GM18858 (cell line): ENCODE data around the gene APOBEC3H.

Experiments used
- ATAC-seq: cut with Tn5 transposase; IDR thresholded peaks from one replicate; pipeline ENCODE4 v1.9.1; 2021; ENCODE audit not compliant: unreplicated experiment

The APOBEC3H gene

DNA sequence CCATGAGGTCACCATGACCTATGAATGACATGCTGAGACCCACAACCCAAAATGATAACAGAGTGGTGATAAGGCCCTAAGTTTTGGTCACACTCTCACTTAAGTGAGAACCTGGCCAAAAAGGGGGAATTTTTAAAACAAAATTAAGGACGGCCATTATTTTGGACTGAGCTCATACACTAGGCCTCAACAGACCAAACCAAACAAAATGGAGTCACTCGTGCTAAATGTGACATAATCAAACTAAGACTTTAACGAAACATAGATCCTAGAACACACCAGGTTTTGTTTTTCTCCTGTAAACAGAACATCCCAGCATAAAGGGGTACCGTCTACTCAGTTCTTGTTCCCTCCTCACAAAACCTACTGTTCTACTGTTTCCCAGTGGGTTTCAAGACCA is 11.4 kb downstream of the APOBEC3H start:
- no peak for ATAC-seq

GRCh38 chr22:39109361-39109760 is 12.3 kb downstream of the APOBEC3H start:
- ATAC-seq, result no peak

- ATAC-seq, result no peak
Observed at GRCh38 chr22:39110631-39111561, 13.9 kb downstream of the APOBEC3H start.

DNA sequence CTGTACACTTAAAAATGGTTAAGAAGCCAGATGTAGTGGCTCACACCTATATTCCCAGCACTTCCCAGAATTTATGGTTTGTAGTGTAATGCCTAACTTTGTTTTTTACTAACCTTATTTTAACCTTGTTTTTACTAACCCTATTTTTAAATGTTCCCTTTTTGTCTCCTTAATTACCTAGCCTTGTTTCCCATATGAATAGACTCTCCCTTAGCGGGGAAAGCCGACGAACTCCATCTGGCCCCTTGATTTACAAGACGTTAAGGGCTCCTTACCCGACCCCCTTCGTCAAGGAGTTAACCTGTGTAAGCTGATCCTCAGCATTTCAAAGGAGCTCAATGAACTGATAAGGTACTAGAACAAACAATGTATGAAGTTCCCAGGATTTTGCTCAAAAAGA is 17.1 kb downstream of the APOBEC3H start:
- no peak for ATAC-seq

- ATAC-seq, result no peak
Observed at GRCh38 chr22:39115570-39115969, 18.5 kb downstream of the APOBEC3H start.

DNA sequence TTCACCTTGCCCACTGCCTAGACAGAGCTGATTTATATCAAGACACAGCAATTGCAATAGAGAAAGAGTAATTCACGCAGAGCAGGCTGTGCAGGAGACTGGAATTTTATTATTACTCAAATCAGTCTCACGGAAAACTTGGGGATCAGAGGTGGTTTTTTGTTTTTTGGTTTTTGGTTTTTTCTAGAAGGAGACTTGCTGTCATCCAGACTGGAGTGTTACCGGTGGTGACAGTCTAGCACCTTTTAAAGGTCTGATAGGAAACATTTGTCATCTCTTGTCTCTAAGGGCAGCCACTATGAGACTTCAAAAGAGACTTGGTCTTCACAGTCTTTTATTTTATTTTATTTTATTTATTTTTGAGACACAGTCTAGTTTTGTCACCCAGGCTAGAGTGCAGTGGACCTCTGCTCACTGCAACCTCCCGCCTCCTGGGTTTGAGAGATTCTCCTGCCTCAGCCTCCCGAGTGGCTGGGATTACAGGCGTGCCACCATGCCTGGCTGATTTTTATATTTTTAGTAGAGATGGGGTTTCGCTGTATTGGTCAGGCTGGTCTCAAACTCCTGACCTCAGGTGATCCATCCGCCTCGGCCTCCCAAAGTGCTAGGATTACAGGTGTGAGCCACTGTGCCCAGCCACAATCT is 19.1 kb downstream of the APOBEC3H start:
- no peak for ATAC-seq

- ATAC-seq, result no peak
Observed at GRCh38 chr22:39117585-39118191, 20.6 kb downstream of the APOBEC3H start.

- ATAC-seq, result no peak
Observed at GRCh38 chr22:39120983-39121382, 23.9 kb downstream of the APOBEC3H start.

GRCh38 chr22:39122772-39123470 is 25.9 kb downstream of the APOBEC3H start:
- no peak for ATAC-seq

GRCh38 chr22:39123751-39124581 is 26.9 kb downstream of the APOBEC3H start:
- ATAC-seq, result no peak

DNA sequence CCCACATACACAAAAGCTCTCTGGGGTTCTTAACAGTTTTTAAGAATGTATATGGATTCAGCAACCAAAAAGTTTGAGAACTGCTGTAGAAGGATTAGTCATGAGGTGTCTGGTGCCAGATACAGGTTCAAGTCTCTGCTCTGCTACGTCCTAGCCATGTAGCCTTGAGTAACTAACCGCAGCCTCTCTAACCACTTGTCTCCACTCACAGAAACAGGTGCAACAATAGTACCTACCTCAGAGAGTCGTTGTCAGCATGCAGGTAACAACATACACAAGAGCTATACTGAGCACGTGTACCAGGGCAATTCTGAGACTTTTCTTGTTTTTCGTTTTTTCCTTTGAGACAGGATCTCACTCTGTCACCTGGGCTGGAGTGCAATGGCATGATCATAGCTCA is 28.6 kb downstream of the APOBEC3H start:
- no peak for ATAC-seq

DNA sequence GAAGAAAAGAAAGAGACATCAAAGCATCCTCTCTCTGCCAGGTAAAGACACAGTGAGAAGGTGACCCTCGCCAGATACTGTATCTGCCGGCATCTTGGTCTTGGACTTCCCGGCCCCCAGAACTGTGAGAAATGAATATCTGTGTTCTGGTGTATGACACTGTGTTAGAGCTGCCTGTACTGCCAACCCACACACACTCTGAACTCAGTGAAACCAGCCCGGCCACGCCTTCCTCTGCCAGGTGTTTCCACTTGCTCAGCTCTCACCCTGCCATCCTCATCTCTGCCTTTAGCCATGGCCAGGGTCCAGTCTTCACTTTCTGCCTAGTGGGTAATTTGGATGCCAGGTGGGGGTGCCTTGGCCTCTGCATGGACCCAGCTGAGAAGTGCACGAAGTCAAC is 31.5 kb downstream of the APOBEC3H start:
- no peak for ATAC-seq

DNA sequence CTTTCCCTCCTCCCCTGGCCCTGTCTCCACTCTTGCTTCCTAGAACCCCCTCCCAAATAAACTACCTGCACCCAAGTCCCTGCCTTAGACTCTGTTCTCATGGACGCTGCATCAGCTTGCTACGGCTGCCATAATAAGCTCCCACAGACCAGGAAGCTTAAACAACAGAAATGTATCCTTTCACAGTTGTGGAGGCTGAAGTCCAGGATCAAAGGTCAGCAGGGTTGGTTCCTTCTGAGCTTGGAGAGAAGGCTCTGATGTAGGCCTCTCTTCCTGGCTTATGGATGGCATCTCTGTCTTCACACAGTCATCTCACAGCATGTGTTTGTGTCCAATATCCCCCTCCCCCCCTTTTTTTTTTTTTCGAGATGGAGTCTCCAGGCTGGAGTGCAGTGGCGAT is 32.0 kb downstream of the APOBEC3H start:
- ATAC-seq, result no peak

DNA sequence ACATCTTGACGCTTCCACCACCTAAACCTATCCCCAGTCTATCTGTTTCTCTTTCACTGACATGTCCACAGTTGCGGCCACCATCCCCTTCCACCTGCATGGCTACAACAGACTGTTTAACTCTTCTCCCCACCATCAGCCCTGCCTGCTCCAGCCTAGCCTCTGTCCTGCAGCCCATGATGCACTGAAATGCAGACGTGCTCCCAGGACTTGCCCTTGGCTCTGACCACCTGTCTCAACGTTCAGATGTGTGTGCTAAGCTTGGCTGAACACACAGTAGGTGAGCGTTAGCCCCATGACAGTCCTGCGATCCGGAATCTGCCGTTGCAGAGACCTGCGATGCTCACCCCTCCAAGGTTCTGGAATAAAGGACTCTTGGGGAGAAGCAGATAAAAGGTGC is 32.7 kb downstream of the APOBEC3H start:
- no peak for ATAC-seq

DNA sequence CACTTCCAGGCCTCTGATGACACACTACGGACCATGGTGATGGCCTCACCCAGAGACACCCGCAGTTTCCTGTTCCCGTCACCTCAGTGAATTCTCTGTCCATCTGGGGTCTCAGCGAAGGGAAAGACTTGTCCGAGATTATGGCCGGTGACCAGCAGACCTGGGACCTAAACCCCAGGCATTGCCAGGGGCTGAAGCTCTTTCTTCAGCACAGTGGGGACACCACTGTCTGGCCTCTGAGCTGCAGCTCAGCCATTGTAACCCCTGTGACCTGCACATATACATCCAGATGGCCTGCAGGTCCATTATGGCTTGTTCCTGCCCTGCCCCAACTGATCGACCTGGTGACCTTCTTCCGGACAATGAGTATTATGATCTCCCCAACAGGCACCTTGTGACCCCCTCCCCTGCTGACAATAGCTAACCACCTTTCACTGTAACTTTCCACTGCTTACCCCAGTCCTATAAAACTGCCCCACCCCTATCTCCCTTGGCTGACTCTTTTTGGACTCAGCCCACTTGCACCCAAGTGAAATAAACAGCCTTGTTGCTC is 33.2 kb downstream of the APOBEC3H start:
- no peak for ATAC-seq

- no peak for ATAC-seq
Observed at GRCh38 chr22:39130892-39131855, 34.1 kb downstream of the APOBEC3H start.

DNA sequence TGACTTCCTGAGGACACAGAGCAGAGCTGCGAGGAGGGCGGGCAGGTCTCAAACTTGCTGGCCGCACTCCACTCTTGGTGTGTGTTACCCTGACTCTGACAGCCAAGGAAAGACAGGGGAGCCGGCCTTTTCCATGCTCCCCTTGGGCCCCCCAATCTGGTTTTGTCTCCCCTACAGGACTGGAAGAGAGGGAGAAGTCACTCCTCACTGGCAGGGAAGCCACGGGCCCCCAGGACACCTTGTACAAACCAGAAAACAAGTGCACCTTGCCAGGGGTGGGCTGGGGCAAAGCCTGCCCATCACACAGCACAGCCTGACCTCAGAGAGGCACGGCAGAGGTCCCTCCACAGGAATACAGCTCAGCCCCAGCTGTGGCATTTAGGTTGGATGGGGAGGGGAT is 35.2 kb downstream of the APOBEC3H start:
- no peak for ATAC-seq

DNA sequence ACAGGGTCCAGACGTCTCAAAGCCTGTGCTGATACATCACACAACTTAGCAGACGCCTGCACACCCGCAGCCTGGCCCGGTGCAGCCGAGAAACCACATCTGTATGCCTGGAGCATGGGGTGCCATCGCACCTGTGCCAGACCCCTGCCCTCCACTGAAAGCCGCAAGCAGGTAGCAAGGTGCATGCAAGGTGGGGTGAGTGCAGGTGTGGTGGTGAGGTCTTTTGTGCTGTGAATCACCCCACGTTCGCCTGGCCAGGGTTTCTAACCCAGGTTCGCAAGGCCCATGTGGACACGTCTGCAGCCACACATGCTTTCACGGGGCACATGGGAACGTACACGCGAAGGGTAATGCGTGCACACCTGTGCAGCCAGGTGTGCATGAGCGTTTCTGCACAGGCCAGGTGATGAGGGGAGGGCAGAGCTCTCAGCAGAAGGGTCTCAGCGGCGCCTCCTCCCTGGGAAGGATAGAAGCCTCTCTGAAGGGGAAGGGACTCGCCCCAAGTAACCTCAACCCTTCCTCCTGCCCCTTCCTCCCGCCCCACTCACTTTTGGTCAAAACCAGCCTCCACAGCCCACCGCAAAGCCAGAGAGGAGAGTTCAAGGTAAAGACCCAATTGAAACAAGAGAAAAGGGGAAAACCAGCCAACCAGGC is 36.0 kb downstream of the APOBEC3H start:
- no peak for ATAC-seq

GRCh38 chr22:39133871-39134270 is 36.8 kb downstream of the APOBEC3H start:
- ATAC-seq, result no peak
